HepG2 (cell line): ENCODE measurements around the gene GRIN3B. TPM values are rescaled to one million over a fixed set of nuclear protein-coding genes. Genes with fewer than 3 reads are reported as not detected.

Experiments used
- GATAD1 ChIP-seq: IDR thresholded peaks from 2 replicates; pipeline ENCODE4 v1.6.1; 2016; ENCODE audit warnings: missing genetic modification reagents, missing compliant biosample characterization
- JUND ChIP-seq: sonication (generic); formaldehyde crosslinking; IDR thresholded peaks from 2 replicates; pipeline ENCODE4 v1.8.0; 2022; ENCODE audit warnings: mild to moderate bottlenecking, missing genetic modification reagents
- KLF12 ChIP-seq: sonication (generic); formaldehyde crosslinking; IDR thresholded peaks from 2 replicates; pipeline ENCODE4 v1.4.0; 2020; ENCODE audit warnings: missing genetic modification reagents, borderline replicate concordance
- MED1 ChIP-seq: sonication (generic); formaldehyde crosslinking; IDR thresholded peaks from 2 replicates; pipeline ENCODE4 v1.4.0; 2020; ENCODE audit warnings: missing genetic modification reagents
- MED8 ChIP-seq: sonication (generic); formaldehyde crosslinking; IDR thresholded peaks from 2 replicates; pipeline ENCODE4 v1.8.1; 2023; ENCODE audit warnings: mild to moderate bottlenecking, missing genetic modification reagents; ENCODE audit not compliant: insufficient replicate concordance
- NCOA2 ChIP-seq: sonication (generic); formaldehyde crosslinking; IDR thresholded peaks from 2 replicates; pipeline ENCODE4 v1.8.0; 2022; ENCODE audit warnings: inconsistent platforms
- RXRA ChIP-seq: sonication (generic); formaldehyde crosslinking; IDR thresholded peaks from 2 replicates; pipeline ENCODE4 v1.5.1; 2020; ENCODE audit warnings: missing genetic modification reagents
- SOX6 ChIP-seq, 2 experiments: fragments of 450-650 bp in 1 of 2; sonication (generic) in 1 of 2; formaldehyde crosslinking in 1 of 2; IDR thresholded peaks; 2 replicates each; pipeline versions ENCODE4 v1.4.0 to v1.6.1; 2017 to 2020; ENCODE audit warnings: antibody characterized with exemption in 1 of 2, mild to moderate bottlenecking in 1 of 2, missing genetic modification reagents in 1 of 2
- SP5 ChIP-seq: IDR thresholded peaks from 2 replicates; pipeline ENCODE4 v1.6.1; 2016; ENCODE audit warnings: low read depth, borderline replicate concordance
- STAG1 ChIP-seq: sonication (generic); formaldehyde crosslinking; IDR thresholded peaks from 2 replicates; pipeline ENCODE4 v1.4.0; 2020; ENCODE audit warnings: missing genetic modification reagents
- SUZ12 ChIP-seq: fragments of 150-350 bp; IDR thresholded peaks from 2 replicates; pipeline ENCODE4 v1.6.1; 2014; ENCODE audit warnings: low read depth, low read length
- TBX2 ChIP-seq: sonication (generic); formaldehyde crosslinking; IDR thresholded peaks from 2 replicates; pipeline ENCODE4 v1.5.0; 2020; ENCODE audit warnings: missing genetic modification reagents, mild to moderate bottlenecking, borderline replicate concordance
- U2AF1 ChIP-seq: fragments of 200-400 bp; formaldehyde crosslinking; optimal IDR thresholded peaks from 2 replicates; pipeline ENCODE3; 2017; ENCODE audit warnings: mild to moderate bottlenecking, low read depth, low read length
- polyA plus RNA-seq, 8 experiments: library from polyadenylated mRNA; depleted of rRNA in 3 of 8; stranded (reverse) in 7 of 8; unstranded in 1 of 8; fragments of >200 nt; fragmentation: Illumina TruSeq in 4 of 8; extraction: Trizol in 4 of 8; gene quantifications; 2 replicates each; pipeline versions ENCODE4 v1.2.1 to v1.2.3, GENCODE V29; 2011 to 2016; ENCODE audit warnings: low read depth in 4 of 8, missing spikeins in 1 of 8, mixed read lengths in 1 of 8; ENCODE audit not compliant: insufficient read depth in 1 of 8
- total RNA-seq, 5 experiments: library from RNA; depleted of rRNA; stranded (reverse); fragments of >200 nt; fragmentation: Illumina TruSeq; extraction: Trizol; gene quantifications; 2 replicates each; pipeline ENCODE4 v1.2.3, GENCODE V29; 2016; ENCODE audit warnings: low read depth in 1 of 5
- TF ChIP-seq, protein P1 (sequence below): sonication (generic); formaldehyde crosslinking; IDR thresholded peaks from 2 replicates; pipeline ENCODE4 v1.5.0; 2020; ENCODE audit warnings: missing genetic modification reagents
- TF ChIP-seq, protein P2 (sequence below): IDR thresholded peaks from 2 replicates; pipeline ENCODE4 v1.4.0; 2020; ENCODE audit warnings: mild to moderate bottlenecking, missing genetic modification reagents
- TF ChIP-seq, protein P3 (sequence below): sonication (generic); formaldehyde crosslinking; IDR thresholded peaks from 2 replicates; pipeline ENCODE4 v1.5.0; 2020; ENCODE audit warnings: missing genetic modification reagents
- TF ChIP-seq, protein P4 (sequence below): sonication (generic); formaldehyde crosslinking; IDR thresholded peaks from 2 replicates; pipeline ENCODE4 v1.4.0; 2020; ENCODE audit warnings: missing genetic modification reagents
- TF ChIP-seq, protein P5 (sequence below): IDR thresholded peaks from 2 replicates; pipeline ENCODE4 v1.6.1; 2012; ENCODE audit warnings: low read depth, low read length, improper control_type of control experiment

GRIN3B gene
- total and polyA plus RNA-seq, 2 of the 13 experiments (the other 11 are each of a cell fraction or from before 2014, with no cell fraction given) = 0.07 to 0.20 TPM

DNA sequence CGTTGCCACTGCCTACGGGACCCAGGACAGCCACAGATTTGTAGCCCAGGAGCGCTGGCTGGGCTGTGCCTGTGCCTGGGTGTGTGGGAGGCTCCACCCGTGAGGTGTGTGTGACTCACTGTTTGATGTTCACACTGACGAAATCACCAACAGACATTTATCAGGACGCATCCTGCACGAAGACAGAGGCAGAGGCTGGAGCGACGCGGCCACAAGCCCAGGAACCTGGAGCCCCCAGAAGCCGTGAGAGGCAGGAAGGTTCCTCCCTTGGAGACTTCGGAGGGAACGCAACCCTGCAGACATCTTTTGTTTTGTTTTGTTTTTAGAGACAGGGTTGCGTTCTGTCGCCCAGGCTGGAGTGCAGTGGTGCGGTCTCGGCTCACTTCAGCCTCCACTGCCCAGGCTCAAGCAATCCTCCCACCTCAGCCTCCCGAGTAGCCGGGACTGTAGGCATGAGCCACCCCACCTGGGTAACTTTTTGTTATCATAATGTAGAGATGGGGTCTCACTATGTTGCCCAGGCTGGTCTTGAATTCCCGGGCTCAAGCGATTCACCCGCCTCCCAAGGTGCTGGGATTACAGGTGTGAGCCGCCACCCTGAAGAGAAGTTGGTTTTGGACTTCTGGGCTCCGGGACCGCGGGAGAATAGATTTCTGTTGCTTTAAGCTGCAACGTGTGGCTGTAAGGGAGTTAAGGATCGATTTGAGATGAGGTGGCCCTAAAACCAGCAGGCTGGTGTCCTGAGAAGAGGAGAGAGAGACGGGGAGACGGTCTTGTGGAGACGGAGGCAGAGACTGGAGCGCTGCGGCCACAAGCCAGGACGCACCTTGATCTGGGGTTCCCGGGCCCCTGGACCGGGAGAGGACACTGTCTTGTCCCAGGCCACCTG, 41.0 kb upstream of the GRIN3B start (continued):
- TF ChIP-seq, protein P1, sequence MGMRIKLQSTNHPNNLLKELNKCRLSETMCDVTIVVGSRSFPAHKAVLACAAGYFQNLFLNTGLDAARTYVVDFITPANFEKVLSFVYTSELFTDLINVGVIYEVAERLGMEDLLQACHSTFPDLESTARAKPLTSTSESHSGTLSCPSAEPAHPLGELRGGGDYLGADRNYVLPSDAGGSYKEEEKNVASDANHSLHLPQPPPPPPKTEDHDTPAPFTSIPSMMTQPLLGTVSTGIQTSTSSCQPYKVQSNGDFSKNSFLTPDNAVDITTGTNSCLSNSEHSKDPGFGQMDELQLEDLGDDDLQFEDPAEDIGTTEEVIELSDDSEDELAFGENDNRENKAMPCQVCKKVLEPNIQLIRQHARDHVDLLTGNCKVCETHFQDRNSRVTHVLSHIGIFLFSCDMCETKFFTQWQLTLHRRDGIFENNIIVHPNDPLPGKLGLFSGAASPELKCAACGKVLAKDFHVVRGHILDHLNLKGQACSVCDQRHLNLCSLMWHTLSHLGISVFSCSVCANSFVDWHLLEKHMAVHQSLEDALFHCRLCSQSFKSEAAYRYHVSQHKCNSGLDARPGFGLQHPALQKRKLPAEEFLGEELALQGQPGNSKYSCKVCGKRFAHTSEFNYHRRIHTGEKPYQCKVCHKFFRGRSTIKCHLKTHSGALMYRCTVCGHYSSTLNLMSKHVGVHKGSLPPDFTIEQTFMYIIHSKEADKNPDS (CRISPR knock-in tag) = no peak
- TF ChIP-seq, protein P2, sequence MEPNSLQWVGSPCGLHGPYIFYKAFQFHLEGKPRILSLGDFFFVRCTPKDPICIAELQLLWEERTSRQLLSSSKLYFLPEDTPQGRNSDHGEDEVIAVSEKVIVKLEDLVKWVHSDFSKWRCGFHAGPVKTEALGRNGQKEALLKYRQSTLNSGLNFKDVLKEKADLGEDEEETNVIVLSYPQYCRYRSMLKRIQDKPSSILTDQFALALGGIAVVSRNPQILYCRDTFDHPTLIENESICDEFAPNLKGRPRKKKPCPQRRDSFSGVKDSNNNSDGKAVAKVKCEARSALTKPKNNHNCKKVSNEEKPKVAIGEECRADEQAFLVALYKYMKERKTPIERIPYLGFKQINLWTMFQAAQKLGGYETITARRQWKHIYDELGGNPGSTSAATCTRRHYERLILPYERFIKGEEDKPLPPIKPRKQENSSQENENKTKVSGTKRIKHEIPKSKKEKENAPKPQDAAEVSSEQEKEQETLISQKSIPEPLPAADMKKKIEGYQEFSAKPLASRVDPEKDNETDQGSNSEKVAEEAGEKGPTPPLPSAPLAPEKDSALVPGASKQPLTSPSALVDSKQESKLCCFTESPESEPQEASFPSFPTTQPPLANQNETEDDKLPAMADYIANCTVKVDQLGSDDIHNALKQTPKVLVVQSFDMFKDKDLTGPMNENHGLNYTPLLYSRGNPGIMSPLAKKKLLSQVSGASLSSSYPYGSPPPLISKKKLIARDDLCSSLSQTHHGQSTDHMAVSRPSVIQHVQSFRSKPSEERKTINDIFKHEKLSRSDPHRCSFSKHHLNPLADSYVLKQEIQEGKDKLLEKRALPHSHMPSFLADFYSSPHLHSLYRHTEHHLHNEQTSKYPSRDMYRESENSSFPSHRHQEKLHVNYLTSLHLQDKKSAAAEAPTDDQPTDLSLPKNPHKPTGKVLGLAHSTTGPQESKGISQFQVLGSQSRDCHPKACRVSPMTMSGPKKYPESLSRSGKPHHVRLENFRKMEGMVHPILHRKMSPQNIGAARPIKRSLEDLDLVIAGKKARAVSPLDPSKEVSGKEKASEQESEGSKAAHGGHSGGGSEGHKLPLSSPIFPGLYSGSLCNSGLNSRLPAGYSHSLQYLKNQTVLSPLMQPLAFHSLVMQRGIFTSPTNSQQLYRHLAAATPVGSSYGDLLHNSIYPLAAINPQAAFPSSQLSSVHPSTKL (CRISPR knock-in tag) = peak; percentile 28
- TF ChIP-seq GATAD1 (CRISPR knock-in tag) = 0 out of 2 replicates have a peak, but pooled peaks have one; percentile 17
- peak; percentile 45; the same call in 1 of the 2 replicates for TF ChIP-seq TBX2 (CRISPR knock-in tag)
- TF ChIP-seq, protein P3, sequence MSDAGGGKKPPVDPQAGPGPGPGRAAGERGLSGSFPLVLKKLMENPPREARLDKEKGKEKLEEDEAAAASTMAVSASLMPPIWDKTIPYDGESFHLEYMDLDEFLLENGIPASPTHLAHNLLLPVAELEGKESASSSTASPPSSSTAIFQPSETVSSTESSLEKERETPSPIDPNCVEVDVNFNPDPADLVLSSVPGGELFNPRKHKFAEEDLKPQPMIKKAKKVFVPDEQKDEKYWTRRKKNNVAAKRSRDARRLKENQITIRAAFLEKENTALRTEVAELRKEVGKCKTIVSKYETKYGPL (CRISPR knock-in tag) = no peak
- peak; percentile 21; the same call in 1 of the 2 replicates for TF ChIP-seq SP5 (CRISPR knock-in tag)
- TF ChIP-seq MED1 = 0 out of 2 replicates have a peak, but pooled peaks have one; percentile 24
- no peak for TF ChIP-seq SUZ12
- TF ChIP-seq RXRA (CRISPR knock-in tag) = no peak
- TF ChIP-seq STAG1 = no peak
- TF ChIP-seq NCOA2 = 0 out of 2 replicates have a peak, but pooled peaks have one; percentile 23
- TF ChIP-seq, protein P4, sequence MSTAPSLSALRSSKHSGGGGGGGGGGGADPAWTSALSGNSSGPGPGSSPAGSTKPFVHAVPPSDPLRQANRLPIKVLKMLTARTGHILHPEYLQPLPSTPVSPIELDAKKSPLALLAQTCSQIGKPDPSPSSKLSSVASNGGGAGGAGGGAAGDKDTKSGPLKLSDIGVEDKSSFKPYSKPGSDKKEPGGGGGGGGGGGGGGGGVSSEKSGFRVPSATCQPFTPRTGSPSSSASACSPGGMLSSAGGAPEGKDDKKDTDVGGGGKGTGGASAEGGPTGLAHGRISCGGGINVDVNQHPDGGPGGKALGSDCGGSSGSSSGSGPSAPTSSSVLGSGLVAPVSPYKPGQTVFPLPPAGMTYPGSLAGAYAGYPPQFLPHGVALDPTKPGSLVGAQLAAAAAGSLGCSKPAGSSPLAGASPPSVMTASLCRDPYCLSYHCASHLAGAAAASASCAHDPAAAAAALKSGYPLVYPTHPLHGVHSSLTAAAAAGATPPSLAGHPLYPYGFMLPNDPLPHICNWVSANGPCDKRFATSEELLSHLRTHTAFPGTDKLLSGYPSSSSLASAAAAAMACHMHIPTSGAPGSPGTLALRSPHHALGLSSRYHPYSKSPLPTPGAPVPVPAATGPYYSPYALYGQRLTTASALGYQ (CRISPR knock-in tag) = no peak
- no peak for TF ChIP-seq MED8
- TF ChIP-seq JUND (CRISPR knock-in tag) = 0 out of 2 replicates have a peak, but pooled peaks have one; percentile 46
- no peak for TF ChIP-seq SOX6 (IDR thresholded peaks at IDR 0.05)
- 0 out of 2 replicates have a peak, but pooled peaks have one; percentile 9 for TF ChIP-seq SOX6 (CRISPR knock-in tag; IDR thresholded peaks at IDR 0.05)
- TF ChIP-seq KLF12 (CRISPR knock-in tag) = no peak
- TF ChIP-seq, protein P5, sequence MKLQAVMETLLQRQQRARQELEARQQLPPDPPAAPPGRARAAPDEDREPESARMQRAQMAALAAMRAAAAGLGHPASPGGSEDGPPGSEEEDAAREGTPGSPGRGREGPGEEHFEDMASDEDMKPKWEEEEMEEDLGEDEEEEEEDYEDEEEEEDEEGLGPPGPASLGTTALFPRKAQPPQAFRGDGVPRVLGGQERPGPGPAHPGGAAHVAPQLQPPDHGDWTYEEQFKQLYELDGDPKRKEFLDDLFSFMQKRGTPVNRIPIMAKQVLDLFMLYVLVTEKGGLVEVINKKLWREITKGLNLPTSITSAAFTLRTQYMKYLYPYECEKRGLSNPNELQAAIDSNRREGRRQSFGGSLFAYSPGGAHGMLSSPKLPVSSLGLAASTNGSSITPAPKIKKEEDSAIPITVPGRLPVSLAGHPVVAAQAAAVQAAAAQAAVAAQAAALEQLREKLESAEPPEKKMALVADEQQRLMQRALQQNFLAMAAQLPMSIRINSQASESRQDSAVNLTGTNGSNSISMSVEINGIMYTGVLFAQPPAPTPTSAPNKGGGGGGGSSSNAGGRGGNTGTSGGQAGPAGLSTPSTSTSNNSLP = no peak
- TF ChIP-seq U2AF1 = no peak
